Stimulated activated CD8-positive, alpha-beta memory T cell treated with anti-CD3 and anti-CD28 coated beads, Interleukin-12 subunit alpha, Interleukin-12 subunit beta, amount 100 ng/mL, for 24 hours (primary cell): ENCODE data around the gene TNXB.
"Not testable (repeated sequence)": the region's sequence is repeated elsewhere in the genome, so short reads cannot be mapped to it uniquely, and the experiment has no call there.

ENCODE experiments used
- DNase-seq: peaks from one replicate; pipeline ENCODE4 v3.0.0-alpha.2; 2020; ENCODE audit errors: extremely low read depth

TNXB gene

GRCh38 chr6:32112431-32112980 is 3.4 kb upstream of the TNXB start:
- no peak for DNase-seq

GRCh38 chr6:32111424-32112066 is 2.4 kb upstream of the TNXB start:
- no peak for DNase-seq

GRCh38 chr6:32110632-32111031 is 1.5 kb upstream of the TNXB start:
- no peak for DNase-seq

- no peak for DNase-seq
Observed at GRCh38 chr6:32109765-32110160, 625 bp upstream of the TNXB start.

- no peak for DNase-seq
Observed at GRCh38 chr6:32108727-32109113, 418 bp downstream of the TNXB start.

GRCh38 chr6:32108094-32108627 is 977 bp downstream of the TNXB start:
- DNase-seq, result no peak

- no peak for DNase-seq
Observed at GRCh38 chr6:32107406-32107805, 1.7 kb downstream of the TNXB start.

- no peak for DNase-seq
Observed at GRCh38 chr6:32105433-32105832, 3.7 kb downstream of the TNXB start.

- no peak for DNase-seq
Observed at GRCh38 chr6:32102255-32102654, 6.9 kb downstream of the TNXB start.

- not testable (repeated sequence) for DNase-seq
Observed at GRCh38 chr6:32100251-32100650, 8.9 kb downstream of the TNXB start.

GRCh38 chr6:32097364-32097763 is 11.8 kb downstream of the TNXB start:
- no peak for DNase-seq

GRCh38 chr6:32096394-32097258 is 12.5 kb downstream of the TNXB start:
- no peak for DNase-seq

GRCh38 chr6:32096087-32096393 is 13.1 kb downstream of the TNXB start:
- DNase-seq, result no peak

- no peak for DNase-seq
Observed at GRCh38 chr6:32095338-32096086, 13.6 kb downstream of the TNXB start.

- no peak for DNase-seq
Observed at GRCh38 chr6:32092760-32093497, 16.2 kb downstream of the TNXB start.

- no peak for DNase-seq
Observed at GRCh38 chr6:32089082-32089828, 19.9 kb downstream of the TNXB start.

GRCh38 chr6:32088487-32089049 is 20.6 kb downstream of the TNXB start:
- no peak for DNase-seq

GRCh38 chr6:32087574-32088486 is 21.3 kb downstream of the TNXB start:
- DNase-seq, result peak; percentile 43
